Hindlimb muscle (tissue), 1 donor: ENCODE data around the gene TRIM24. TPM values are rescaled to one million over a fixed set of nuclear protein-coding genes. Genes with fewer than 3 reads are reported as not detected.
"Not testable (repeated sequence)": the region's sequence is repeated elsewhere in the genome, so short reads cannot be mapped to it uniquely, and the experiment has no call there.

Experiments used
- DNase-seq: peaks from one replicate; pipeline ENCODE4 v3.0.0-alpha.2; 2013
- polyA plus RNA-seq: library from polyadenylated mRNA; unstranded; fragments of 120-200 nt; gene quantifications from one replicate; pipeline ENCODE4 v1.2.1, GENCODE V29; 2013; ENCODE audit not compliant: insufficient read length

The TRIM24 gene
- polyA plus RNA-seq = 26.6 TPM

GRCh38 chr7:138460176-138460648 is at the start of gene TRIM24:
TRIM24 (plus strand) TSS chr7:138460259; CDS start chr7:138460549, 290 bp downstream.
- DNase-seq = no peak

DNA sequence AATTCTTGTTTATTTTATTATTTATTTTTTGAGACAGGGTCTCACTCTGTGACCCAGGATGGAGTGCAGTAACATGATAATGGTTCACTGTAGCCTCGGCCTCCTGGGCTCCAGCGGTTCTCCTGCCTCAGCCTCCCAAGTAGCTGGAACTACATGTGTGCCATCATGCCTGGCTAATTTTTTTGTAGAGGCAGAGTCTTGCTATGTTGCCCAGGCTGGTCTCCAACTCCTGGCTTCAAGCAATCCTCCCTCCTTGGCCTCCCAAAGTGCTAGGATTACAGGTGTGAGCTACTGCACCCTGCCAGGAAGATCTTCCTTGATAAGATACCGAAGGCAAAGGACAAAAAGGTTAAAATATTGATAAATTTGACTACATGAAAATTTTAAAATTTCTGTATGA is 48.0 kb upstream of the TRIM24 start:
- DNase-seq = not testable (repeated sequence)

GRCh38 chr7:138412921-138413320 is 47.1 kb upstream of the TRIM24 start:
- not testable (repeated sequence) for DNase-seq

DNA sequence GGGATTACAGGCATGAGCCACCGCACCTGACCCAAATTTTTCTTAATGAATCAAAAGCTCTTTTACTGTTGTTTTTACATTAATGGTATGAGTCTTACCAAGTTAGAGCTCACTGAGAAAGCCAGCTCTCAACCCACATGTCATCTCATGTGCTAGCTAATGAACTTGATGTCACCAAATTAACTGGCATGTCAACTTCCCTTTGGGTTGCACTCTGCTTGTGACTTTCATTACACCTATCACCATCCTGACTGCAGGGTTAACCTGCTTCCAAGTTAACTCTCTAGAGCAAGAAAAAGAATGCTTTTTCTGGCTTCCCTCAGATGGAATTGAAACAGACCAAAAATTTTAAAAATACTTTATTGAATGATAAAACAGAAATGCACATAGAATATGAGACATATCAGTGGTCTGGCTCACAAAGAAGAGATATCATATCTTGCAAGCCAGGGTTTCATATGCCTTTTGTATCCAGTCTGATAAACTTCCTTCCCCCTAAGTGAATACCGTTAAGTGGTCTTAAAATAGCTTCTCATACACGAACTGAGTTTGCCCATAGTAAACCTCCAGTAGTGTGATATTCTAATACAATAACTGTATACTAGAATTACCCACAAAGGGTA is 42.9 kb upstream of the TRIM24 start:
- no peak for DNase-seq

GRCh38 chr7:138417764-138418163 is 42.3 kb upstream of the TRIM24 start:
- DNase-seq = no peak

GRCh38 chr7:138418403-138418802 is 41.7 kb upstream of the TRIM24 start:
- DNase-seq = not testable (repeated sequence)

DNA sequence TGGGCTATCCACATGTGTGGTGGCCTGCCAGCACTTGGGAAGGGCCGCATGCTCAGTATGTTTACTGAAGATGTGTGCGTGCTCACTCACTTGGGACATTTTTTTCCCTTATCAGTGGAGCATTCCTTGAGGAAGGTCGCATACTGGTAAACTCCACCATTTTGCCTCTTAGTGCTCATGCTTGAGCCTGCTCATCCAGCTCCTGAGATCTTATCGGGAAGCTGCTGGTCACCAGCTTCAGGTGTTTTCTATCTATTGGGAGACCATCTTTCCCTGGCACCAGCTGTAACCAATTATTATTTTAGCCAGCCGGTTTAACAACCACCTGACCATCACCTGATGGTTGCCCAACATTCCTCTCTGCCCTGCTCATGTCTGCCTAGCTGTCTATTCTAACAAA is 35.0 kb upstream of the TRIM24 start:
- DNase-seq = no peak

GRCh38 chr7:138429577-138430250 is 30.3 kb upstream of the TRIM24 start:
- DNase-seq = no peak

GRCh38 chr7:138431517-138431916 is 28.5 kb upstream of the TRIM24 start:
- no peak for DNase-seq

- no peak for DNase-seq
These were observed 26.2 kb upstream of the TRIM24 start for GRCh38 chr7:138433583-138434443.

- DNase-seq = no peak
These were observed 25.5 kb upstream of the TRIM24 start for GRCh38 chr7:138434597-138435019.

- no peak for DNase-seq
These were observed 24.7 kb upstream of the TRIM24 start for GRCh38 chr7:138435231-138435919.

DNA sequence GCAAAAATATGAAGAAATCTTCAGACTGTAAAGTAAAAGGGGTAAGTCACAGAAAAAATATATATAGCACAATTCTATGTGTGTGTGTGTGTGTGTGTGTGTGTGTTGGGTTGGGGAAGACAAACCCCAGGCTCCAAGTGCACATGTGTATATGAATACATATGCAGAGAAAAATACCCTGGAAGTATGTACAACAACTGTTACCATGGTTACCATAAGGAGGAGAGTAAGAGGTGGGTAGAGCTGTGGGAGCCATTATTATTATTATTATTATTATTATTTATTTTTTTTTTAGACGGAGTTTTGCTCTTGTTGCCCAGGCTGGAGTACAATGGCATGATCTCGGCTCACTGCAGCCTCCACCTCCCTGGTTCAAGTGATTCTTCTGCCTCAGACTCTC is 23.7 kb upstream of the TRIM24 start:
- no peak for DNase-seq

DNA sequence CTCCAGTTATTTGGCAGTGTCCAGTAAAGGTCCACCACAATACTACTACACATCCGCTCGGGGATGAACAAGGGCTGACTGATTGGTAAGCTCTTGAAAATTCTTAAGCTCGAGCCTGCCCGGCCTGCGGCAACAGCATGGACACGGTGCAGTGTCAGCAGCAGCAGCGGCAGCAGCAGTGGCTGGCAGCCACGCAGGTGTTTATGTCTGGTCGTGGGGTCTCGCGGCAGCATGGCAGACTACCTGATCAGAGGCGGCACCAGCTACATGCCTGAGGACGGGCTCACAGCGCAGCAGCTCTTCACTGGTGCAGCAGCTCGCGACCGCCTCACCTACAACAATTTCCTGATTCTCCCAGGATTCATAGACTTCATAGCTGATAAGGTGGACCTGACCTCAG is 19.6 kb upstream of the TRIM24 start:
- DNase-seq = no peak

GRCh38 chr7:138442822-138443221 is 17.2 kb upstream of the TRIM24 start:
- DNase-seq = no peak

GRCh38 chr7:138449580-138449979 is 10.5 kb upstream of the TRIM24 start:
- no peak for DNase-seq

GRCh38 chr7:138455609-138456008 is 4.5 kb upstream of the TRIM24 start:
- DNase-seq = no peak

- DNase-seq = no peak
These were observed 3.8 kb upstream of the TRIM24 start for GRCh38 chr7:138456220-138456619.

- DNase-seq = no peak
These were observed 1.3 kb upstream of the TRIM24 start for GRCh38 chr7:138458576-138459412.

- DNase-seq = peak; percentile 98
These were observed 465 bp upstream of the TRIM24 start for GRCh38 chr7:138459413-138460175.
